HG03139 (cell line): ENCODE measurements around the gene TFCP2.
"Not testable (repeated sequence)": the region's sequence is repeated elsewhere in the genome, so short reads cannot be mapped to it uniquely, and the experiment has no call there.

Source experiments
- ATAC-seq: cut with Tn5 transposase; IDR thresholded peaks from one replicate; pipeline ENCODE4 v1.9.1; 2021; ENCODE audit not compliant: unreplicated experiment

The TFCP2 gene

GRCh38 chr12:51085757-51086156, 87.2 kb downstream of the TFCP2 start:
- ATAC-seq: no peak

GRCh38 chr12:51083126-51083833, 89.7 kb downstream of the TFCP2 start, which contains the start of gene CSRNP2:
Gene CSRNP2 (minus strand): TSS chr12:51083596. CDS start chr12:51076561, 7,035 bp downstream.
- peak; percentile 97 for ATAC-seq

- no peak for ATAC-seq
Observed at GRCh38 chr12:51082561-51083125, 90.3 kb downstream of the TFCP2 start.

GRCh38 chr12:51081421-51081820, 91.5 kb downstream of the TFCP2 start:
- ATAC-seq: no peak

GRCh38 chr12:51080136-51080535, 92.8 kb downstream of the TFCP2 start:
- no peak for ATAC-seq

GRCh38 chr12:51078866-51079265, 94.1 kb downstream of the TFCP2 start:
- ATAC-seq: not testable (repeated sequence)

- not testable (repeated sequence) for ATAC-seq
Observed at GRCh38 chr12:51078346-51078745, 94.6 kb downstream of the TFCP2 start.

- no peak for ATAC-seq
Observed at GRCh38 chr12:51077930-51078329, 95.0 kb downstream of the TFCP2 start.

GRCh38 chr12:51076236-51076930, 96.6 kb downstream of the TFCP2 start:
- ATAC-seq: no peak

- no peak for ATAC-seq
Observed at GRCh38 chr12:51075390-51075789, 97.5 kb downstream of the TFCP2 start.

- ATAC-seq: no peak
Observed at GRCh38 chr12:51071663-51072062, 101.3 kb downstream of the TFCP2 start.

- ATAC-seq: no peak
Observed at GRCh38 chr12:51070004-51070403, 102.9 kb downstream of the TFCP2 start.

- ATAC-seq: no peak
Observed at GRCh38 chr12:51067771-51068170, 105.2 kb downstream of the TFCP2 start.

- ATAC-seq: no peak
Observed at GRCh38 chr12:51067229-51067628, 105.7 kb downstream of the TFCP2 start.

- ATAC-seq: no peak
Observed at GRCh38 chr12:51065530-51065929, 107.4 kb downstream of the TFCP2 start.

- ATAC-seq: no peak
Observed at GRCh38 chr12:51062631-51063397, 110.1 kb downstream of the TFCP2 start.

- ATAC-seq: no peak
Observed at GRCh38 chr12:51059086-51059485, 113.8 kb downstream of the TFCP2 start.

GRCh38 chr12:51056242-51056641, 116.7 kb downstream of the TFCP2 start:
- no peak for ATAC-seq

- ATAC-seq: no peak
Observed at GRCh38 chr12:51055060-51055459, 117.9 kb downstream of the TFCP2 start.

GRCh38 chr12:51051787-51052186, 121.1 kb downstream of the TFCP2 start:
- ATAC-seq: no peak

- no peak for ATAC-seq
Observed at GRCh38 chr12:51049525-51049924, 123.4 kb downstream of the TFCP2 start.
